SHP77 (cell line): ENCODE measurements around the gene ERGIC1.

Experiments used
- DNase-seq, 2 experiments: peaks; one replicate each; lab custom pipeline; 2025; lab: John Stamatoyannopoulos, UW

Gene ERGIC1

DNA sequence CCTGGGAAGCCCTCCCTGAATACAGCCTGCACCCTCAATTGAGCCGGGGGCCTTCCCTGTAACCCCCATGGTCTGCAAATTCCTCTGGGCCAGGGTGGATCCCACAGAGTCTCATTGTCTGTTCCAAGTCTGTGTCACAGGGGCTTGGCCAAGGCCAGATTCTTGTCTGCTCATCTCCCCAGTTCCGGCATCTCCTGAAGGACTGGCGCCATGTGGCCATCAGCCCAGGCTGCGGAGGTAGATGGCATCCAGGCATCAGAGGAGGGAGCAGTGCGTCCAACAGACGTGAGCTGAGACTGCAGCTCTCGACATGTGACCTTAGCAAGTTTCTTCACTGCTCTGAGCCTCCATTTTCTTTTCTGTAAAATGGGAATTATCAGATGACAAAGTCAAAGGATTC lies 87.9 kb downstream of the ERGIC1 start:
- DNase-seq, result no peak

DNA sequence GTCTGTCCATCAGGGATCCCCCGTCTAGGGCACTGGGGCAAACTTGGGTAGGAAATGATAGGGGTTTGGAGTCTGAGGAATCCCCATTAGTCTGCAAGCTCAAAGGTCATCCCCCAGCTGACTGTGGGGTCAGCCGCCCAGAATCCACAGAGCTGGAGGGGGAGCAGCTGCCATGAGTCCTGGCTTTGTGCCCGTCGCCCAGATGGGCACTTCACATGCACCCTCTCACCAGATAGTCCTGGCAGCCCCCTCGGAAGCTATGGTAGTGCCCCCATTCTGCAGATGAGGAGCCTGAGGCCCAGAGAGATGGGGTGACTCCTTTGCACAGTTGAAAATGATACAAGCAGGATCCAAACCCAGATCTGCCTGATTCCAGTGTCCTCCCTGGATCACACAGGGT lies 89.5 kb downstream of the ERGIC1 start:
- no peak for DNase-seq

DNA sequence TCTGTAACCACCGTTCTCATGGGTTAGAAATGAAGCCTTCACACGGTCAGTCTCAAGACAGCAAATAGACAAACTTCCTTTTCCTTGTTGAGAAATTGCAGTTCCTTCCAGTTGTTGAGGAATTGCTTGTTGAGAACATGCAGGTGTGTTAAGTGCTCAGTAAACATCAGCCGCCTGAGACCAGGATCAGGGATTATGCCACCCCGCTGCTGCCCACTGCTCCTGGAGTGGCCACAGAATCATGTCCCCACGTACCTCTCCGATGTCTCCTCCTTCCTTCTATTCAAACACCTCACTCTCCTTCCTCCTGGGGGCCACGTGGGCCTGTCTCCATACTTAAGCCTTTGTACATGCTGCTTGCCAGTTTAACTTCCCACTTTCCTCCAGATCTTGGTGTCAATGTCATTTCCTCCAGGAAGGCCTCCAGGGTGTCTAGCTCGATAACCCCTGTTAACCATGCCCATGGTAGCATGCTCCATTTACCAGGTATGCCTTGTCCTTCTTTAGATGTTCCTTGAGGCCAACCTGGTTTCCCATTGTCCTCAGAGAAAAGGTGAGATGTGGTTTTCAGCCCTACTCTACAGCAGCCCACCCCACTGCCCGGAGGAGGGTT lies 91.4 kb downstream of the ERGIC1 start:
- DNase-seq, result no peak

DNA sequence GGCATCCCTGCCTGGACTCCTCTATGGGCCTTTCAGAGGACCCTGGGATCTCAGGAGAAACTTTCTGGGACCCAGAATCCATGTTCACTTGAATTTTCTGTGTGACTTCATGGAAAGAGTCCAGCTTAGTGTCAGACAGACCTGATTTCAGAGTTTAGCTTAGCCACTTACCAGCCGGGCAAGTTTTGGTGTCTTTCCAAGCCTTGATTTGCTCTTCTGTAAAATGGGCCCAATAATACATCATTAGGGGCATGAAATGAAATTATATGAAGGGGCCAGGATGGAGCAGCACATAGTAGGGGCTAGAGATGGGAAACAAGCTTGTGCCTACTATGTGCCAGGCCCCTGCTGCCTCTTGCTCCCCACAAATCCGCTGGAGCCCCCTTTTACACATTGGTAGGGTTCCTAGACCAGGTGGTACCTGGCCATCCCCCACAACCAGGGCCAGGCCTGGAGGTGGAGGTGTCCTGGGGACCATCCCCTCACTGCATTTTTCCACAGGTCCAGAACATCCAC lies 92.0 kb downstream of the ERGIC1 start:
- no peak for DNase-seq

DNA sequence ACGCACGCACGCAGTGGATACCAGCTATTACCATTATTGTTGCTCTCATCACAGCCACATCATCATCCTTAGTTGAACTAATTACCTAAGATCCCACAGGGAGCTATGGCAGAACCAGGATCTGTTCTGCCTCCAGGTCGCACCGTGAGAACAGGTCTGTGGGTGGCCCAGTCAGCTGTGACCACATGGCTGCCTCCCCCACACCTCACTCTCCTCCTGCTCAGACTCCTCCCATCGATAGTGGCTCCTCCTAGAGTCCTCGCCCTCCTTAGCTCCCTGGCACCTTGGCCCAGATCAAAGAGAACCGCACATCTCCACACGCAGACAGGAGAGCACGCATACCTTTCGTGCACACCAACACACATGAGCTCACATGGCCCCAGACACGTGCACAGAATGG lies 92.7 kb downstream of the ERGIC1 start:
- no peak for DNase-seq

DNA sequence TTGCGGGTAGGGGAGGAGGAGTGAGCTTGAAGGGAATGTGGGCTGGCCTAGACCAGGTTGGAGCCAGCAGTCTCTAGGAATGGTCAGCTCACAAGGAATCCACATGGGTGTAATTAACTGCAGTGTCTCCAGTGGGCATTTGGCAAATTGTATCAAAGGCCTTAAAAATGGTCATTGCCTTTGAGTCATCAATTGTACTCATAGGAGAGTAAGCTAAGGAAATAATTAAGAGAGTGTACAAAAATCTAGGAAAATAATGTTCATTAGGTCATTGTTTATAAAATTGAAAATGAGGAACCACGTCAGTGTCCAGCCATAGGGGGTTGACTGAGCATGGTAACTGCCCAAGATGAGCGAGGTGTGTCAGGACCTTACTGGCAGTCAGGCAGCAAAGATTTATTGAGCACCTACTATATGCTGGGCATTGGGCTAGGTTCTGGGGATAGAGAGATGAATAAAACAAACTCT lies 95.4 kb downstream of the ERGIC1 start:
- DNase-seq, result no peak

DNA sequence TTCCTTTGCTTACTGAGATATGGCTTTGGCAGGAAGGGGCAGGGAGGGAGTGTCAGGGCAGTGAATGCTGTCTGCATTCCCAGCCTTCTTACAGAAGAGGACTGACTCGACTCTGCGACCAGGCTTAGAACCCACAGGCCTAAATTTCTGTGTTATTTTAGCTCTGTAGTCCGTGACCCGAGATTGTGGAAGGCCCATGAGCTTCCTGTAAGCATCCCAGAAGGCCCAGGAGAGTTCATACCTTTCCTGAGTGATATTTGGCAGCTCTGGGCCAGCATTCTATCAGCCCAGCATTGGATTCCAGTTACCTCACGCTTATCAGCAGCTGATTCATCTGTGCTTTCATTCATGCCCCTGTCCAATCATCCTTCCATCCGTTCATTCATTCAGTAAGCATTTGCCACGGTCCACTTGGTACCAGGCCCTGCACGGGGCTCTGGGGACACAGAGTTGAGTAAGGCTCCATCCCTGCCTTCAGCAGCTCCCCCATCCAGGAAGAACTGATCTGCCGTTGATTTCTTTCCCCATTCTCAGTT lies 97.0 kb downstream of the ERGIC1 start:
- no peak for DNase-seq

DNA sequence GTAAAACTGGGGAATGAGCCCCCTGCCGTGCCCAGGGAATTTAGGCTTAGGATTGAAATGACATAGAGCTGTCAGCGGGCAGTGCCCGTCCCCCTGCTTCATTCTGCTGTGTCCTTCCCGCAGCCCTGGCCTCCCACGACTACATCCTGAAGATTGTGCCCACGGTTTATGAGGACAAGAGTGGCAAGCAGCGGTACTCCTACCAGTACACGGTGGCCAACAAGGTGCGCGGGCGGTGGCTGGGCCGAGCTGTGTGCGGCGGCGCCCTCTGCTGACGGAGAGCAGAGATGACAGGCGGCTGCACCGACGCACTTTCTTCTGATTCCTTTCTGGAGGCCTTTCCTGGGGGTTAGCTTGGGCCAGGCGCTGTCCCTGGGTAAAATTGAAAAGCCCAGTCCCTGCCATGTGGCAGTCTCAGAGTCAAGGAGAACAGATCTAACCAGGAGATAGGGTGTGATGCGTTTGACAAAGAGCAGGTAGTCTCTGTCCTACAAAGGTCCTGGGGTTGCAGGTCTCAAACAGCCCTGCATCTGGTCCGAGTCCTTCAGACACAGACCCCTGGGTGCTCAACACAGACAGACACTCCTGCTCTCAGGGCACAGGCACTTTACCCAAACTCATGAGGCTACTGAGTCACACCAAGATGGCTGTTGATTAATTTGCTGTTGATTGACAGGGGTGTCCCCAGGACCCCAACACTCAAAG lies 98.4 kb downstream of the ERGIC1 start:
- DNase-seq, result peak; percentile 57 to 68

DNA sequence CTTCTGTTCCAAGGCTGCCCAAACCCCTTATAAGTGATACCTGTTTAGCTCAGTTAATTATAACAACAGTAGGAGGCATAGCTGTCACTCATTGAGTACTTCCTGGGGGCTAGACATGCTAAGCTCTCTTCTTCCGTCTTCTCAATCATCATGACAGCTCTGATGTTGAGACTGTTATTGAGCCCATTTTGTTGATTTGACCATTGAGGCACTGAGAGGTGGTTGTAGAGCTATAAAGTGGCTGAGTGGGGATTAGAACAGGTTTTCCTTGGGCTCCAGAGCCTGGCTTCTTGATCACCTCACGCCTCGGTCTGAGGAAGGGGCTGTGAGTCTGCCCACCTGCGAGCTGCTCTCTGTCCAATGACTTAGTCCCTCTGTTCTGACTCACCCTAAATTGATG lies 99.2 kb downstream of the ERGIC1 start:
- no peak for DNase-seq

DNA sequence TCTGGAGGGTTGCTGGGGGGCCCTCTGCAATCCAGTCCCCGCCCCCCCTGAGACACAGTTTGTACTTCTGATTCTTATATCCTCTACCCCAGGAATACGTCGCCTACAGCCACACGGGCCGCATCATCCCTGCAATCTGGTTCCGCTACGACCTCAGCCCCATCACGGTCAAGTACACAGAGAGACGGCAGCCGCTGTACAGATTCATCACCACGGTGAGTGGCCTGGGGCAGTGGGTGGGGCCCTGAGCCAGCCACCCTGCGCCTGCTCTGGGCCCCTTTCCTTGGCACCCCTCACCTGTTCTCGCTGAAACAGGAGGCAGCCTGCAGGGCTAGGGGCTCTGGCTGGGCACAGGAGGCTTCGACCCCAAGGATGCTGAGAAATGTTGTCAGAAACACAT lies 101.0 kb downstream of the ERGIC1 start:
- DNase-seq, result no peak

DNA sequence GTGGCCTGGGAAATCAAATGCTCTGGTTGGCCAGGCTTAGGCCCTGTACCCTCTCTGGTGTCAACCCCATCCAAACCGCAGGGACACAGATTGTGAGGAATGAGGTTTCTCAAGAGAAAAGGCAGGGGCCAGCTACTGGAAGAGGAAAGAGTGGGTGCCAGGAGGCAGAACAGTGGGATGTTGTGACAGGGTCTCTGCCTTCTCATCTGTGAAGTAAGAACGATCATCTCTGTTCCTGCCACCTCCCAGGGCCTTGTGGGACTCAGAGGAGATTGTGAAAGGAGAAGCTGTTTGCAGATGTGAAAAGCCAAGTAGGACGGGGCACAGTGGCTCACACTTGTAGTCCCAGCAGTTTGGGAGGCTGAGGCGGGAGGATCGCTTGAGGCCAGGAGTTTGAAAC lies 102.3 kb downstream of the ERGIC1 start:
- DNase-seq, result no peak

DNA sequence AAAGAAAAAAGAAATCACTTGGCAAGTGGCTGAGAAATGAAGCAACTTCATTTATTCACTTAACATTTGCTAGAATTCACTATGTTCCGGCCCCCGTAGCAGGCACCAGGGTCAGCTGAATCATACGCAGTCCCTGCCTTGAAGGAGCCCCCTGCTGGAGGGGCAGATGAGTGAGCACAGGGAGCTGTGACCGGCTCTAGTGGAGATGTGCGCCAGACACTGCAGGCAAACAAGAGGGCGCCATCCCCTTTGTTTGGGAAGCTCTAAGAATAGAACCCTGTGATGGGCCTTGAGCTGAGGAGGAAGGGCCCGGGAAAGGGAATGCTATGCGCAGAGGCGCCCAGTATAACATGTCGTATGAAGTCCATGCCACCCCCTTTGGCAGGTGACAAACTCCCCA lies 105.0 kb downstream of the ERGIC1 start:
- DNase-seq, result peak; percentile 90 to 93

DNA sequence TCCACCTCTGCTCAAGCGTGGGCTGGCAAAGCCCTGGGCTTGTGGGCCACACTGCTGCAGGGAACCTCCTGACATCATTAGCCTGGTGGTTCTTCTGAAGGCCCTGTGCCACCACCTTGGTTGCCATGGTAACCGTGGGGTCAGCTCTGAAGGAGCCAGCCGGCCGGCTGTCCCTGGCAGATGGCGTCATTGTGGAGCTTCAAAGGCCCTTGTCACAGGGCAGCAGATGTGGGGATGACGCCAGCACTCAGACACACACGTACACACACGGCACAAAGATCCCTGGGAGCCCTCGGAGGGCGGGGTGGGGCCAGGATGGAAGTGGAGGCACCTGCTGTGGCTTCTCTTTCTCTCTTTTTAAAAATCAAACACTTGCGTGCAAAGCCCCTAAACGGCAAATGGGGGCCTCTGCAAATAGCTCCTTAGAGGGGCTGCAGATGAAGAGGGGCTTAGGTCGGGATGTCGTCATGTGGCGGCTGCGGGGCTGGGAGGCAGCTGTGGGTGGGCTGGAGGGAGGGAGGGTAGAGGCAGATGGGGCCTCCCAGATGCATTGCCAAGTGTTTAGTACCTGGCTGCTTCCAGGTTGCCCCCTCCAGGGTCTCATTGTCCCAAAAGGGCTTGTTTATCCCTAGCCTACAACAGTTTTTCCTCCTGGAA lies 105.7 kb downstream of the ERGIC1 start:
- DNase-seq, result peak; percentile 99 to 100

DNA sequence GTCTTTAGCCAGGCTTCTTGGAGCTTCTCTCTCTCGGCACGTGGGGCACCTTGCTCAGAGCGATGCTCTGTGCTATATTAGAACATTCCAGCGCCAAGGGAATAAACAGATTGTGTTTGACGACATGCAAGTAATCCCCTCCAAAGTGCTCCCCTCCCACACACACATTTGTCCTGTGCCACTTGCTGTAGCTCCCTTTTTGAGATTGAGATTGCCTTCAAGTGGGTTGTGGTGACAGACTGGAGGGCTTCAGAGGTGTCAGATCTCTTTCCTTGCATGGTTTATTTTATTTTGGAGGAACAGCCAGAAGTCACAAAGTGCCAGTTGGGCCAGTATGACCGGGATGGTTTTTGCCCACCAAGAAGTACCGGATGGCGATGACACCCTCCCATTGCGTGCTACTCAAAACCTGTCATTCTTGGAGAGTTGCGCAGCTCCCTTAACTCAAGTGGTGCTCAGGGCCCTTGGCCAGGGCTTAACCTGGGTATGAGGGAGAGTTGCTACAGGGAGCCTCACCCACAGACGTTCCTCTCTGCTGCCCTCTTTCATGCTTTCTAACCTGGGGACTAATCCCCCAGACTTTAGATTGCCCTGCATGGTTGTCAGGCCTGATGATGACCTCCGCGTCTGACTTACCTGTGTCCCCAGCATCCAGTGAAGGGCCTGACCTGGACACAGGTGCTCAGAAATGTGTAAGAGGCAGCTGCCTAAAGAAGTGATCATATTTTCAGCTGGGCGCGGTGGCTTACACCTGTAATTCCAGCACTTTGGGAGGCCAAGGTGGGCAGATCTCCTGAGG lies 106.4 kb downstream of the ERGIC1 start:
- peak; percentile 69 to 80 for DNase-seq

DNA sequence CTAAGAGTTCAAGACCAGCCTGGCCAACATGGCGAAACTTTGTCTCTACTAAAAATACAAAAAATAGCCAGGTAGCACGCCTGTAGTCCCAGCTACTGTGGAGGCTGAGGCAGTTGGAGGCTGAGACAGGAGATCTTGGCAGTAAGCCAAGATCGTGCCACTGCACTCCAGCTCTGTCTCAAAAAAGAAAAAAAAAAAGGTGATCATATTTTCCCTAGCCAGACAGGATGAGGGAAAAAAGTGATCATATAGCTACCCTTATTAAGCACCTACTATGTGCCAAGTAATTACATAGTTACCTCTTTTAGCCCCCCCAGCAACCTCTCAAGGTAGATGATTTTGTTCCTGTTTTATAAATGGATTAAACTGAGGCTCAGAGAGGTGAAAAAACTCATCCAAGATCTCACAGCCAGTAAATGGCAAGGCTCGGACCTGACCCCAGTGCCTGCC lies 107.0 kb downstream of the ERGIC1 start:
- DNase-seq, result peak; percentile 22 to 31

DNA sequence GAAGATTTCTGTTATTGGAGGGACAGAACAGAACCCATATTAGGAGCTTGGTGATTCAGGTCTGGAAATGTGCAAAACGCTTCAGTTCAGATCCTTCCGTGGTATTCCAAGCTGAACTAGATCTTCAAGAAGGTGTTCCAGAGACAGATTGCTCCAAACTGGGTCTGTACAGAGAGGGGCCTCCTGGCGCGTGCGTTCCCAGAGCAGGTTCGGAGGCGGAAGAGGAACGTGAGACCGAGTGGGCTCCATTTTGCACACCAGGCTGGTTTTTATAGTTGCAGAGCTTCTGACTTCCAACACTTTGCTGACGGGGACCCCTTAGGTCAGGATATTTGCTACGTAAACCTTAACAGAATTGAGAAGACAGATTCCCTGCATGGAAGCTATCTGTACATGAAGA lies 108.5 kb downstream of the ERGIC1 start:
- DNase-seq, result no peak

DNA sequence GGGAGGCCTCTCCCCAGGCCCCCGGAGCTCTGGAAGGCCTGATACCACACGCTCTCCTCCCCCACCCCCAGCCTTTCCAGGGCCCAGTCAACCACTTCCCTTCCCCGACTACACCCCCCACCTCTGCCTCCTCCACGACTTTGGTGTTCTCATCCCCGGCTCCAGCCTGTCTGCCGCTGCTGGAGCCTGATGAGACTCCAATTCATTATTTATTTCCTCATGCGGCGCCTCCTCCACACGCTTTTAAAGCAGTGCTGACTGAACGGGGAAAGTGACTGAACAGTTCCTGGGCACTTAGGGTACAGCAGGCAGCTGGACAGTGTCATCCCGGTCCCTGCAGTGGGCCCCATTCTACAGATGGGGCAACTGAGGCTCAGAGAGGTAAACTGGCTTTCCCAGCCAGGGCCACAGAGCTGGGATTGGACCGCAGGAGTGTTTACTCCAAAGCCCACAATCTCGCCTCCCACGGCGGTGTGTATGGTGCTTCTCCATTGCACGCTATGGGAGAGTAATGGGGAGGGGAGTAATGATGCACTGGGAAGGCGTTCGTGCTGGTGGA lies 109.3 kb downstream of the ERGIC1 start:
- peak; percentile 41 to 63 for DNase-seq

DNA sequence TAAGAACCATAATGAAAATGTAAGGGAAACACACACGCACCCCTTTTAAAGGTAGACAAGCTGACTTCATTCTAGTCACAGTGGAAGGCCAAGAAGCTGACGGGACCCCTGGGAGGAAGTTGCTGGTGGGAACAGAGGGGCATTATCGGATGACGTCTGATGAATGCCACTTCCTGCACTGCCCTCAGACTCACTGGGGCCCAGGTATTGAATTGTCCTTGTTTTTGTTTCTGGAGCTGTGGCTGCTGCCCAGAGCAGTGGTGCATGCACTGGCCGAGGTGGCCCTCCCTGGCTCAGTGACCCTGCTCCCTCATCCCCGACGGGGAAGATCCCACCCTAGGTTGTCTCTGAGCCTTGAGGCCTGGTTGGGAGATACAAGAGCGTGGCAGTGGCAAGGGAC lies 109.9 kb downstream of the ERGIC1 start:
- no peak for DNase-seq

DNA sequence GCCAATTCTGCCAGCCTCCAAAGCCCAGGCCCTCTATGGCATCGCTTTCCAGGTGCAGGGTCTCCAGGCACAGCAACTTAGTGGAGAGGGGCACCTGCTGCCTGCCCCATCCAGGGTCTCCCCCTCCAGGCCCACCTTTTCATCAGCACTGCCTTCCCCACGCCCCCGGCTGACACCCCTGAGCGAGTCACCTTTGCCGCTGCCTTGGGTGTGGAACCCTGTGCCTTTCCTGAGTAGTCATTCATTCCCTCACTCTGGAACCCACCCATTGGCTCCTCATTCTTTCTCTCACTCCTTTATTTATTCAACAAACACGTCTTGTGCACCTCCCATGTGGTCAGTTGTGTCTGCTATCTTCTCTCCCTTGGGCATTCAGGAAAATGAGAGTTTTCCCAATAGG lies 110.7 kb downstream of the ERGIC1 start:
- DNase-seq, result no peak

DNA sequence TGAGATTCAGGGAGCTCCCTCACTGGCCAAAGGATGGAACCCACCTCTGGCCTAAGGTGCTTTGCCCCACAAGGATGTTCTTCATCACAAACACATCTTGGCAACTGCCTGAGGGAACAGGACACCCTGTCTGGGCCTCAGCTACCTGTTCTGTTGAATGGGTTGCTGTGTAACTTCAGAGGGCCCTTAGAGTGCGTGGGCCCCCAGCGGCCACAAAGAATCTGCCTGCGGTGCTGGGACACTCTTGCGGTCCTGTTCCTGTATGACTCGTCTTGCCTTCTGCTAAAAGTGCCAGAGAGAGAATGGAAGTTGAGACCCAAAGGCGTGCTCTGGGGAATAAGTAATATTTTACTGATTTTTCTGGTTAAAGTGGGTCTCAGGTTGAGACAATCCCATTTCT lies 111.1 kb downstream of the ERGIC1 start:
- DNase-seq, result no peak

DNA sequence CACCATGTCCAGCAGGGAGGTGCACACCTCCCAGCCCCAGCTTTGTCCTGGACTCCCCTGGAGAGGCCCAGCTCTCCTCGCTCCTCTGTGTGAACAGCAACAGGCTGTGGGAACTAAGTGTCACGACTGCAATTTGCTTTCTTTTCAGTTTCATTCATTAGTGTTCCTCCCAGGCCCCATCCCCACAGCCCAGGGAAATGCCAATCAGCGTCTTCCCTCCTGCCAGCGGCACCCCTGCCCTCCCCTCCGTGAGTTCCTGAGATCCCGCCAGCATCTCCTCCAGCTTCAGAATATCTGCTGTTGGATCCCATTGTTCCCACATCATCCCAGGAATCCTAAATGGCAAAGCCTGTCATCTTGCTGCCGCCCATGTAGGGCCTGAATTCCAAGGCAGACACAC lies 112.1 kb downstream of the ERGIC1 start:
- DNase-seq, result no peak

DNA sequence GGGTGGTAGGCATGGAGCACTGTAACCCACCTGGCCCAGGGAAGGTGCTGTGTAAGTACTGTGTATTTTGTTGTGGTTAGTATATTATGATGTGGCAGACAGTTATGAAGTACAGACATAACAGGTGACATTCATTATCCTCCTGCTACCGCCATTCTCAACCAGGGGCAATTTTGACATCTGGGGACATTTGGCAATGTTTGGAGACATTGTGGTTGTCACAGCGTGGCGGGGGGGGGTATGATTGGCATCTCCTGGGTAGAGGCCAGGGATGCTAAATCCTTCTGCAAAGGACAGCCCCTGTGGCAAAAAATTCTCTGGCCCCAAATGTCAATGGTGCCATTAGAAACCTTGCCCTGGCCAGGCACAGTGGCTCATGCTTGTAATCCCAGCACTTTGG lies 115.4 kb downstream of the ERGIC1 start:
- no peak for DNase-seq
